Measurements from ENCODE around the gene AMN.
"Not testable (repeated sequence)": the region's sequence is repeated elsewhere in the genome, so short reads cannot be mapped to it uniquely, and the experiment has no call there.

The AMN gene

GRCh38 chr14:102922490-102923200, at the start of gene AMN:
AMN (plus strand) TSS chr14:102922663; CDS start chr14:102922689, 26 bp downstream.
- peak; percentile 54 for DNase-seq
- Mint-ChIP-seq H3K4me3 (no peak within 1 kb of the TSS), H3K4me1 (peaks cover 3% of the 10 kb centered on the region), H3K36me3 (no peaks in the 10 kb centered on the region), H3K9me3 (no peaks in the 10 kb centered on the region), H3K27me3 (no peaks in the 10 kb centered on the region), H3K27ac (no peak within 1 kb of the TSS)
- CTCF ChIA-PET, result no interaction called here

GRCh38 chr14:102873131-102873530, 49.3 kb upstream of the AMN start:
- DNase-seq, result no peak
- Mint-ChIP-seq H3K27me3 (no peaks in the 10 kb centered on the region), H3K27ac (no peak overlapping the region), H3K4me3 (no peak overlapping the region), H3K9me3 (no peaks in the 10 kb centered on the region), H3K4me1 (no peaks in the 10 kb centered on the region), H3K36me3 (peaks cover 23% of the 10 kb centered on the region)
- CTCF ChIA-PET, result no interaction called here

GRCh38 chr14:102873546-102874061, 48.9 kb upstream of the AMN start:
- Mint-ChIP-seq H3K4me1 (no peaks in the 10 kb centered on the region), H3K9me3 (no peaks in the 10 kb centered on the region), H3K36me3 (peaks cover 22% of the 10 kb centered on the region), H3K27me3 (no peaks in the 10 kb centered on the region), H3K4me3 (no peak overlapping the region), H3K27ac (no peak overlapping the region)
- CTCF ChIA-PET, result no interaction called here
- no peak for DNase-seq

DNA sequence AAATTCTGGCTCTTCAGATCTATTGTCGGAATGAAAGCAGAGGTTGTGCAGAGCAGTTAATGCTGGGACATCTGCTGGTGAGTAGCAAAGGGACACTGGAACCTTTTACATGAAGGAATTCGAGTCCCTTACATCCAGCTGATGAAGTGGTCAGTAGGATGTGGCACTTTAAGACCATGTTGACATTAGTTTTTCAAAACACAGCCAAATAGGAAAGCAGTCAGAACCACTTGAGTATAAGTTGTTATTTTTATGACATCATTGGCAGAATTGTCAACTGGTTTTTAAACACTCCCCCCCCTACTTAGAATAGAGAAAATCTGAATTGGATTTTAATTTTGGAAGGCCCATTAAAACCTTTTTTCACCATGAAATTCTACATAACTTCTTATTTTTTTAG, 46.8 kb upstream of the AMN start:
- Mint-ChIP-seq H3K27me3 (no peaks in the 10 kb centered on the region), H3K4me3 (no peak overlapping the region), H3K9me3 (no peaks in the 10 kb centered on the region), H3K4me1 (no peaks in the 10 kb centered on the region), H3K36me3 (peaks cover 19% of the 10 kb centered on the region), H3K27ac (no peak overlapping the region)
- CTCF ChIA-PET, result no interaction called here
- no peak for DNase-seq

DNA sequence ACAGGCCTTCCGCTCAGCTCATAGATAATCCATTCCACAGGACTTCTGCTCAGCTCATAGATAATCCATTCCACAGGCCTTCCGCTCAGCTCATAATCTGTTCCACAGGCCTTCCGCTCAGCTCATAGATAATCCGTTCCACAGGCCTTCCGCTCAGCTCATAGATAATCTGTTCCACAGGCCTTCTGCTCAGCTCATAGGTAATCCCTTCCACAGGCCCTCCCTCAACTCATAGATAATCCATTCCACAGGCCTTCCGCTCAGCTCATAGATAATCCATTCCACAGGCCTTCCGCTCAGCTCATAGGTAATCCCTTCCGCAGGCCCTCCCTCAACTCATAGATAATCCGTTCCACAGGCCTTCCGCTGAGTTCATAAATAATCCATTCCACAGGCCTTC, 45.0 kb upstream of the AMN start:
- peaks cover 20% of the 10 kb centered on the region for H3K36me3 Mint-ChIP-seq
- CTCF ChIA-PET, result interaction anchor here (0.7 kb wide), 1 partner anchor 83 kb away, joined by 3 read pairs; no protein-coding TSS in a partner anchor
- H3K4me1 Mint-ChIP-seq, result not testable (repeated sequence)

DNA sequence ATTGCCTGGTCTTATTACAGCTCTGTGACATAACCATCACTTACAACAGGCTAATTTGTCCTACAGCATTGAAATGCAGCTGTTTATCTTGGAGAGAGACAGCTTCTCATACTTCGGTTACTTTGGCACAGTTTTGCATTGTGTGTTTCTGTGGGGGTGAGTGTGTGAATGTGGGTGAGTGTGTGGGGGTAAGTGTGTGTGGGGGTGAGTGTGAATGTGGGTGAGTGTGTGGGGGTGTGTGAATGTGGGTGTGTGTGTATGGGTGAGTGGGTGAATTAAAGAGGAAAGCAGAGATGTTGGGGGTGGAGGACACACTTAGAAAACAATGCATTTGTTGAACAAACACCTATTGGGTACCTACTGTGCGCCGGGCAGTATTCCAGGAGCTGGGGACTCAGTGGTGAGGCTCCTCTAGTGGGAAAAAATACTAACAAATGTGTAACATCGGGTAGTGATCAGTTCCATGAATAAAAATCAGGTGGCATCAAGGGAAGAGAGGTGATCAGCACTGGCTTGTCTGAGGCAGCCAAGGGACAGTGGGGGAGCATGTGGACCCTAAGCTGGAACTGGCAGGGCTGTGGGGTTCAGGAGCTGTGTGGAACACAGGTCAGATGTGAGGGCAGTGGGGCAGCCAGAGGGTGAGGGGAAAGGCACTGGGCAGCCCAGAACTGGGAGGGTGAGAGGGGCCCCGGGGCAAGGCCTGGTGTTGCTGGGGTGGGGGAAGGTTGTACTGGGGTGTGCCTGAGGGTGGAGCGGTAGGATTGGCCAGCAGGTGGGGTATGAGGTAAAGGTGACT, 44.1 kb upstream of the AMN start:
- DNase-seq, result no peak
- peaks cover 25% of the 10 kb centered on the region for H3K36me3 Mint-ChIP-seq
- H3K27ac Mint-ChIP-seq, result no peak overlapping the region

More for the DNA sequence above, 45.0 kb upstream of the AMN start:
- not testable (repeated sequence) for H3K27ac Mint-ChIP-seq, H3K9me3 Mint-ChIP-seq, H3K27me3 Mint-ChIP-seq, H3K4me3 Mint-ChIP-seq, DNase-seq

DNA sequence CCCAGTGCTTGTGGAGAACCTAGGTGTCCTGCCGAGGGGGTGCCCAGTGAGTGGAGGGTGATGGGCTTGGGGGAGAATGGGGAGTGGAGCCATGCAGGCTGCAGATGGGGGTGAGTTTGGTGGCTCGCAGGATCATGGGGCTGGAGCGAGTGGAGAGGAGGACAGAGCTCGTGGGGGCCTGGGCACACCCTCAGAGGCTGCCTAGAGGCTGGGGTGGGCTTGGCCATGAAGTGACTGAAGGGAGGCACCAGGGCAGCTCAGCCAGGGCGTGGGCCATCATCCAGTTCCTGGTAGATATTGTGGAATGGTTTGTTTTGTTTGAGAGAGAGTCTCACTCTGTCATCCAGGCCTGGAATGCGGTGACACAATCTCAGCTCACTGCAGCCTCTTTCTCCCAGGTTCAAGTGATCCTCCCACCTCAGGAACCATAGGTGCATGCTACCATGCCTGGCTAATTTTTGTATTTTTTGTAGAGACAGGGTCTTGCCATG, 43.4 kb upstream of the AMN start:
- Mint-ChIP-seq H3K27ac (no peak overlapping the region), H3K36me3 (peaks cover 28% of the 10 kb centered on the region), H3K4me1 (no peaks in the 10 kb centered on the region), H3K27me3 (no peaks in the 10 kb centered on the region), H3K4me3 (no peak overlapping the region), H3K9me3 (no peaks in the 10 kb centered on the region)
- no peak for DNase-seq
- CTCF ChIA-PET, result interaction anchor here (0.9 kb wide), 1 partner anchor 15 kb away, joined by 3 read pairs; no protein-coding TSS in a partner anchor

More for the DNA sequence above, 44.1 kb upstream of the AMN start:
- H3K4me3 Mint-ChIP-seq, result no peak overlapping the region
- CTCF ChIA-PET, result interaction anchor here (0.7 kb wide), 1 partner anchor 83 kb away, joined by 3 read pairs; no protein-coding TSS in a partner anchor
- no peaks in the 10 kb centered on the region for H3K27me3 Mint-ChIP-seq
- no peaks in the 10 kb centered on the region for H3K9me3 Mint-ChIP-seq
- H3K4me1 Mint-ChIP-seq, result no peaks in the 10 kb centered on the region

- Mint-ChIP-seq H3K36me3 (peaks cover 32% of the 10 kb centered on the region), H3K4me1 (no peaks in the 10 kb centered on the region), H3K27ac (peak overlapping the region; percentile 29), H3K9me3 (no peaks in the 10 kb centered on the region), H3K27me3 (no peaks in the 10 kb centered on the region), H3K4me3 (no peak overlapping the region)
- CTCF ChIA-PET, result interaction anchor here (0.7 kb wide), 1 partner anchor 214 kb away, joined by 3 read pairs; no protein-coding TSS in a partner anchor
- no peak for DNase-seq
Observed at GRCh38 chr14:102882226-102882906, 40.1 kb upstream of the AMN start.

- no peak overlapping the region for H3K4me3 Mint-ChIP-seq
- no peaks in the 10 kb centered on the region for H3K27me3 Mint-ChIP-seq
- no peak for DNase-seq
- no peaks in the 10 kb centered on the region for H3K4me1 Mint-ChIP-seq
- H3K36me3 Mint-ChIP-seq, result peaks cover 34% of the 10 kb centered on the region
- no peaks in the 10 kb centered on the region for H3K9me3 Mint-ChIP-seq
- peak overlapping the region; percentile 15 for H3K27ac Mint-ChIP-seq
- CTCF ChIA-PET, result interaction anchor here (0.7 kb wide), 1 partner anchor 215 kb away, joined by 3 read pairs; no protein-coding TSS in a partner anchor
Observed at GRCh38 chr14:102883089-102883541, 39.3 kb upstream of the AMN start.

- H3K4me1 Mint-ChIP-seq, result no peaks in the 10 kb centered on the region
- H3K9me3 Mint-ChIP-seq, result no peaks in the 10 kb centered on the region
- CTCF ChIA-PET, result no interaction called here
- no peaks in the 10 kb centered on the region for H3K27me3 Mint-ChIP-seq
- no peak overlapping the region for H3K4me3 Mint-ChIP-seq
- no peak overlapping the region for H3K27ac Mint-ChIP-seq
- no peak for DNase-seq
- peaks cover 38% of the 10 kb centered on the region for H3K36me3 Mint-ChIP-seq
Observed at GRCh38 chr14:102883554-102883953, 38.9 kb upstream of the AMN start.

GRCh38 chr14:102885737-102886447, 36.6 kb upstream of the AMN start:
- no peaks in the 10 kb centered on the region for H3K9me3 Mint-ChIP-seq
- H3K4me1 Mint-ChIP-seq, result no peaks in the 10 kb centered on the region
- no peaks in the 10 kb centered on the region for H3K27me3 Mint-ChIP-seq
- peaks cover 45% of the 10 kb centered on the region for H3K36me3 Mint-ChIP-seq
- DNase-seq, result no peak
- no peak overlapping the region for H3K4me3 Mint-ChIP-seq
- no peak overlapping the region for H3K27ac Mint-ChIP-seq
- CTCF ChIA-PET, result no interaction called here

DNA sequence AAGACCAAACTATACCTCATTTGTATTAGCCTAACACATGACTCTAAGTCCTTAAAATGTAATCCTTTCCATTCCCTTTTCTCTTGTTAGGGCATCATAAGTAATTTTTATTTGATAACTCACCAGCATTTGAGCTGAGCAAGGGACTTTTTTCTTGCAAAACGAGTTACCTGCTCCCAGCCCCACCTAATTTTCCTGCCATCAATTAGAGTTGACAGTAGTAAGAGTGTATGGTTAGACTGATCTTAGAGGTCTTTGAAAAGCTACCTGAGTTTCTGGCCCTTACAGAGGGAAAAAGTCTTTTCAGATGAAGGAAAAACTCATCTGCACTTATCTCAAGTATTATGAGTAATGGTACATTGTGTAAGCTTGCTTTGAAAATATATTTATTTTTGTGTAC, 33.7 kb upstream of the AMN start:
- H3K4me1 Mint-ChIP-seq, result no peaks in the 10 kb centered on the region
- H3K9me3 Mint-ChIP-seq, result no peaks in the 10 kb centered on the region
- no peak overlapping the region for H3K27ac Mint-ChIP-seq
- no peaks in the 10 kb centered on the region for H3K27me3 Mint-ChIP-seq
- peaks cover 42% of the 10 kb centered on the region for H3K36me3 Mint-ChIP-seq
- DNase-seq, result no peak
- CTCF ChIA-PET, result interaction anchor here (0.9 kb wide), 1 partner anchor 451 kb away, joined by 3 read pairs; no protein-coding TSS in a partner anchor
- no peak overlapping the region for H3K4me3 Mint-ChIP-seq

DNA sequence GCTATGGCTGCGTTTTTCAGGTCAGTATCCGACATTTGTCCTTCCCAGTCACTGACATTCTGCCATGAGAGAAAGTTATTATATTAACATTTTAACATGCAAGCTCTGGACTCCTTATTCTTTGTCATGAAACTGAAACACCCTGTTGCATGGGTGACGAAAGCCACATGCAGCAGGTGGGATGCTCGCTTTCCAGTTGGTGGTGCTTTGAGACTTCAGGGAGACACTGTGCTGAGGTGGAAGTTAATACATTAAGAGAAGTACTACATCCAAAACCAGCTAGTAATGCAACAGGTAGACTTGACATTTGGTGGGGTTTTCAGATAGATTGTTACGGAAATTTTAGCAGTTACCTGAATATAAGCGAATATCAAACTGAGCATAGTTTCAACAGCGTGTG, 32.8 kb upstream of the AMN start:
- Mint-ChIP-seq H3K36me3 (peaks cover 39% of the 10 kb centered on the region), H3K27me3 (no peaks in the 10 kb centered on the region)
- CTCF ChIA-PET, result interaction anchor here (0.9 to 1.0 kb wide), 2 partner anchors 195 to 452 kb away, joined by 3 to 4 read pairs; no protein-coding TSS in a partner anchor

More for the DNA sequence above, 32.8 kb upstream of the AMN start:
- Mint-ChIP-seq H3K27ac (no peak overlapping the region), H3K4me1 (no peaks in the 10 kb centered on the region), H3K9me3 (no peaks in the 10 kb centered on the region), H3K4me3 (no peak overlapping the region)
- DNase-seq, result no peak

Measured in activated naive CD4-positive, alpha-beta T cell treated with anti-CD3 and anti-CD28 coated beads, Interleukin-2, amount 10 ng/mL, durations not matched to agents 7 days and 5 days (primary cell).